NB4 (cell line): ENCODE measurements around the gene ISL1.

Experiments
- CTCF ChIP-seq: IDR thresholded peaks from one replicate; pipeline ENCODE4 v1.5.1; 2012; ENCODE audit warnings: low read depth, low read length
- MAX ChIP-seq: IDR thresholded peaks from 2 replicates; pipeline ENCODE4 v1.6.1; 2011; ENCODE audit warnings: low read depth, low read length
- MYC ChIP-seq: IDR thresholded peaks from 2 replicates; pipeline ENCODE4 v1.6.1; 2011; ENCODE audit warnings: low read depth, low read length
- POLR2A ChIP-seq: IDR thresholded peaks from 2 replicates; pipeline ENCODE4 v1.6.1; 2011; ENCODE audit warnings: mild to moderate bottlenecking; ENCODE audit not compliant: insufficient read length; ENCODE audit errors: extremely low read depth

- TF ChIP-seq CTCF (no peak), MYC (no peak), MAX (no peak), POLR2A (no peak)
These were observed 12.6 kb downstream of the ISL1 start for GRCh38 chr5:51395666-51396356.
